Measurements from ENCODE around the gene CCDC80.
"Not testable (repeated sequence)": the region's sequence is repeated elsewhere in the genome, so short reads cannot be mapped to it uniquely, and the experiment has no call there.

CCDC80 gene

GRCh38 chr3:112640930-112641801 is at the start of gene CCDC80:
CCDC80 (minus strand) TSS chr3:112641143; CDS start chr3:112639905, 1,238 bp downstream.
- peak; percentile 86 for DNase-seq (ENCODE audit: low read depth)

- DNase-seq (ENCODE audit: low read depth) = no peak
These were observed 49.0 kb upstream of the CCDC80 start for GRCh38 chr3:112689989-112690388.

- no peak for DNase-seq (ENCODE audit: low read depth)
These were observed 48.4 kb upstream of the CCDC80 start for GRCh38 chr3:112689385-112689784.

- DNase-seq (ENCODE audit: low read depth) = no peak
These were observed 47.9 kb upstream of the CCDC80 start for GRCh38 chr3:112688819-112689218.

GRCh38 chr3:112688085-112688769 is 47.3 kb upstream of the CCDC80 start:
- DNase-seq (ENCODE audit: low read depth) = no peak

GRCh38 chr3:112687616-112688015 is 46.7 kb upstream of the CCDC80 start:
- peak; percentile 41 for DNase-seq (ENCODE audit: low read depth)

GRCh38 chr3:112687211-112687610 is 46.3 kb upstream of the CCDC80 start:
- no peak for DNase-seq (ENCODE audit: low read depth)

GRCh38 chr3:112685956-112686799 is 45.2 kb upstream of the CCDC80 start:
- DNase-seq (ENCODE audit: low read depth) = no peak

- DNase-seq (ENCODE audit: low read depth) = peak; percentile 37
These were observed 44.5 kb upstream of the CCDC80 start for GRCh38 chr3:112685420-112685819.

GRCh38 chr3:112682361-112682760 is 41.4 kb upstream of the CCDC80 start:
- DNase-seq (ENCODE audit: low read depth) = no peak

- DNase-seq (ENCODE audit: low read depth) = peak; percentile 36
These were observed 40.9 kb upstream of the CCDC80 start for GRCh38 chr3:112681822-112682325.

- DNase-seq (ENCODE audit: low read depth) = peak; percentile 97
These were observed 35.8 kb upstream of the CCDC80 start for GRCh38 chr3:112676659-112677234.

GRCh38 chr3:112675943-112676535 is 35.1 kb upstream of the CCDC80 start:
- no peak for DNase-seq (ENCODE audit: low read depth)

- no peak for DNase-seq (ENCODE audit: low read depth)
These were observed 34.4 kb upstream of the CCDC80 start for GRCh38 chr3:112675349-112675748.

- no peak for DNase-seq (ENCODE audit: low read depth)
These were observed 32.0 kb upstream of the CCDC80 start for GRCh38 chr3:112672716-112673541.

- DNase-seq (ENCODE audit: low read depth) = peak; percentile 74
These were observed 31.2 kb upstream of the CCDC80 start for GRCh38 chr3:112671930-112672715.

- no peak for DNase-seq (ENCODE audit: low read depth)
These were observed 29.9 kb upstream of the CCDC80 start for GRCh38 chr3:112670824-112671223.

GRCh38 chr3:112667599-112667998 is 26.7 kb upstream of the CCDC80 start:
- no peak for DNase-seq (ENCODE audit: low read depth)

GRCh38 chr3:112665009-112665408 is 24.1 kb upstream of the CCDC80 start:
- not testable (repeated sequence) for DNase-seq (ENCODE audit: low read depth)

- no peak for DNase-seq (ENCODE audit: low read depth)
These were observed 15.1 kb upstream of the CCDC80 start for GRCh38 chr3:112656043-112656442.
